HUES48 (cell line): Measurements from ENCODE around the gene ARFRP1.
A peak's percentile ranks its signal among the peaks of the same experiment; 100 is the strongest.
"Not testable (repeated sequence)": the region's sequence is repeated elsewhere in the genome, so short reads cannot be mapped to it uniquely, and the experiment has no call there.

Experiments used
- H3K27ac ChIP-seq: one replicate; pipeline ENCODE4 v1.7.0; 2013; ENCODE audit warnings: low read depth, low read length, inconsistent platforms
- H3K27me3 ChIP-seq: 2 replicates; pipeline ENCODE4 v1.6.1; 2013; ENCODE audit warnings: mild to moderate bottlenecking, low read length; ENCODE audit not compliant: control insufficient read depth, insufficient read depth
- H3K36me3 ChIP-seq: 2 replicates; pipeline ENCODE4 v1.6.1; 2013; ENCODE audit warnings: low read length; ENCODE audit not compliant: control insufficient read depth, insufficient read depth
- H3K4me1 ChIP-seq: 2 replicates; pipeline ENCODE4 v1.6.1; 2013; ENCODE audit warnings: mild to moderate bottlenecking, low read length; ENCODE audit not compliant: control insufficient read depth, insufficient read depth
- H3K4me3 ChIP-seq: 2 replicates; pipeline ENCODE4 v1.5.1; 2013; ENCODE audit warnings: mild to moderate bottlenecking, low read depth, low read length
- H3K9ac ChIP-seq: 2 replicates; pipeline ENCODE4 v1.6.1; 2013; ENCODE audit warnings: mild to moderate bottlenecking, low read depth, low read length, moderate library complexity
- H3K9me3 ChIP-seq: 2 replicates; pipeline ENCODE4 v1.6.1; 2013; ENCODE audit warnings: low read length; ENCODE audit not compliant: control insufficient read depth, insufficient read depth

The ARFRP1 gene

GRCh38 chr20:63722967-63723622 is 15.3 kb upstream of the ARFRP1 start:
- not testable (repeated sequence) for H3K4me1 ChIP-seq, H3K4me3 ChIP-seq, H3K27ac ChIP-seq, H3K9me3 ChIP-seq, H3K9ac ChIP-seq, H3K27me3 ChIP-seq
- peaks cover 16% of the 10 kb centered on the region for H3K36me3 ChIP-seq

- no peak overlapping the region for H3K4me3 ChIP-seq
- H3K27me3 ChIP-seq = no peaks in the 10 kb centered on the region
- no peak overlapping the region for H3K9ac ChIP-seq
- no peak overlapping the region for H3K27ac ChIP-seq
- H3K36me3 ChIP-seq = peaks cover 30% of the 10 kb centered on the region
- H3K4me1 ChIP-seq = no peaks in the 10 kb centered on the region
- no peaks in the 10 kb centered on the region for H3K9me3 ChIP-seq
These were observed 11.2 kb upstream of the ARFRP1 start for GRCh38 chr20:63718996-63719395.

GRCh38 chr20:63714858-63715257 is 7.1 kb upstream of the ARFRP1 start:
- no peaks in the 10 kb centered on the region for H3K9me3 ChIP-seq
- H3K27ac ChIP-seq = no peak overlapping the region
- no peaks in the 10 kb centered on the region for H3K27me3 ChIP-seq
- peaks cover 36% of the 10 kb centered on the region for H3K36me3 ChIP-seq
- H3K9ac ChIP-seq = no peak overlapping the region
- H3K4me3 ChIP-seq = no peak overlapping the region
- no peaks in the 10 kb centered on the region for H3K4me1 ChIP-seq

- no peaks in the 10 kb centered on the region for H3K9me3 ChIP-seq
- H3K36me3 ChIP-seq = peaks cover 40% of the 10 kb centered on the region
- no peak overlapping the region for H3K9ac ChIP-seq
- no peaks in the 10 kb centered on the region for H3K27me3 ChIP-seq
- no peak overlapping the region for H3K4me3 ChIP-seq
- no peak overlapping the region for H3K27ac ChIP-seq
- H3K4me1 ChIP-seq = no peaks in the 10 kb centered on the region
These were observed 4.4 kb upstream of the ARFRP1 start for GRCh38 chr20:63712191-63712590.

- Histone ChIP-seq H3K27ac (no peak overlapping the region), H3K4me3 (no peak overlapping the region), H3K4me1 (no peaks in the 10 kb centered on the region), H3K36me3 (peaks cover 42% of the 10 kb centered on the region), H3K9me3 (no peaks in the 10 kb centered on the region), H3K27me3 (no peaks in the 10 kb centered on the region), H3K9ac (no peak overlapping the region)
These were observed 3.4 kb upstream of the ARFRP1 start for GRCh38 chr20:63711085-63711645.

GRCh38 chr20:63709149-63709527 is 1.4 kb upstream of the ARFRP1 start:
- H3K9me3 ChIP-seq = no peaks in the 10 kb centered on the region
- peaks cover 55% of the 10 kb centered on the region for H3K36me3 ChIP-seq
- no peak overlapping the region for H3K9ac ChIP-seq
- no peak overlapping the region for H3K27ac ChIP-seq
- peak overlapping the region; percentile 90; the same call in 1 of the 2 replicates for H3K4me3 ChIP-seq
- no peaks in the 10 kb centered on the region for H3K27me3 ChIP-seq
- H3K4me1 ChIP-seq = no peaks in the 10 kb centered on the region

GRCh38 chr20:63708301-63709148 is 749 bp upstream of the ARFRP1 start:
- peak overlapping the region; percentile 28 for H3K27ac ChIP-seq
- no peaks in the 10 kb centered on the region for H3K4me1 ChIP-seq
- H3K36me3 ChIP-seq = peaks cover 58% of the 10 kb centered on the region
- H3K27me3 ChIP-seq = no peaks in the 10 kb centered on the region
- H3K4me3 ChIP-seq = peak overlapping the region; percentile 90
- H3K9ac ChIP-seq = no peak overlapping the region
- no peaks in the 10 kb centered on the region for H3K9me3 ChIP-seq

- H3K9ac ChIP-seq = peak overlapping the region; percentile 65; the same call in 1 of the 2 replicates
- H3K36me3 ChIP-seq = peaks cover 53% of the 10 kb centered on the region
- H3K27ac ChIP-seq = peak overlapping the region; percentile 70
- no peaks in the 10 kb centered on the region for H3K4me1 ChIP-seq
- H3K4me3 ChIP-seq = peak overlapping the region; percentile 90
- no peaks in the 10 kb centered on the region for H3K9me3 ChIP-seq
- H3K27me3 ChIP-seq = no peaks in the 10 kb centered on the region
These were observed 771 bp downstream of the ARFRP1 start for GRCh38 chr20:63706852-63707557.

GRCh38 chr20:63706027-63706695 is 1.6 kb downstream of the ARFRP1 start:
- Histone ChIP-seq H3K36me3 (peaks cover 45% of the 10 kb centered on the region), H3K9me3 (no peaks in the 10 kb centered on the region), H3K4me1 (no peaks in the 10 kb centered on the region), H3K4me3 (peak overlapping the region; percentile 90; the same call in 1 of the 2 replicates), H3K27me3 (no peaks in the 10 kb centered on the region), H3K9ac (no peak overlapping the region), H3K27ac (no peak overlapping the region)

- Histone ChIP-seq H3K4me3 (no peak overlapping the region), H3K9ac (no peak overlapping the region)
These were observed 2.3 kb downstream of the ARFRP1 start for GRCh38 chr20:63705232-63706026.

More at GRCh38 chr20:63705232-63706026, 2.3 kb downstream of the ARFRP1 start:
- Histone ChIP-seq H3K27ac (no peak overlapping the region), H3K4me1 (no peaks in the 10 kb centered on the region), H3K9me3 (no peaks in the 10 kb centered on the region), H3K36me3 (peaks cover 38% of the 10 kb centered on the region), H3K27me3 (no peaks in the 10 kb centered on the region)
